ENCODE data around the gene CDH4. TPM values are rescaled to one million over a fixed set of nuclear protein-coding genes. Genes with fewer than 3 reads are reported as not detected.

The CDH4 gene
- total RNA-seq, 1 donor from 2014 or later: 12.1 TPM

DNA sequence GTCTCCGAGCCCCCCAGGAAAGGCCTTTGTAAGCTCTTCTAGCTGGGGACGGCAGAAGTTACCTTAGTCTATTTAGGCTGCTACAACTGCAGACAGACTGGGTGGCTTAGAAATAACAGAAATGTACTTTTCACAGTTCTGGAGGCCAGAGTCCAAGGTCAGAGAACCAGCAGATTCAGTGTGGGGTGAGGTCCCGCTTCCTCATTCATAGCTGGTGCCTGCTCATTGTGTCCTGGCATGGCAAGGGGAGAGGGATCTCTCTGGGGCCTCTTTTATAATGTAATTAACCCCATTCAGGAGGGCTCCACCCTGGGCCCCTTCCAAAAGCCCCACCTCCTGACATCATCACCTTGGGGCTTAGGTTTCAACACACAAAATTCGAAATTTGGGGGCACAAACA, 315.1 kb downstream of the CDH4 start:
- no peak for FAIRE-seq
- TF ChIP-seq, protein P1, sequence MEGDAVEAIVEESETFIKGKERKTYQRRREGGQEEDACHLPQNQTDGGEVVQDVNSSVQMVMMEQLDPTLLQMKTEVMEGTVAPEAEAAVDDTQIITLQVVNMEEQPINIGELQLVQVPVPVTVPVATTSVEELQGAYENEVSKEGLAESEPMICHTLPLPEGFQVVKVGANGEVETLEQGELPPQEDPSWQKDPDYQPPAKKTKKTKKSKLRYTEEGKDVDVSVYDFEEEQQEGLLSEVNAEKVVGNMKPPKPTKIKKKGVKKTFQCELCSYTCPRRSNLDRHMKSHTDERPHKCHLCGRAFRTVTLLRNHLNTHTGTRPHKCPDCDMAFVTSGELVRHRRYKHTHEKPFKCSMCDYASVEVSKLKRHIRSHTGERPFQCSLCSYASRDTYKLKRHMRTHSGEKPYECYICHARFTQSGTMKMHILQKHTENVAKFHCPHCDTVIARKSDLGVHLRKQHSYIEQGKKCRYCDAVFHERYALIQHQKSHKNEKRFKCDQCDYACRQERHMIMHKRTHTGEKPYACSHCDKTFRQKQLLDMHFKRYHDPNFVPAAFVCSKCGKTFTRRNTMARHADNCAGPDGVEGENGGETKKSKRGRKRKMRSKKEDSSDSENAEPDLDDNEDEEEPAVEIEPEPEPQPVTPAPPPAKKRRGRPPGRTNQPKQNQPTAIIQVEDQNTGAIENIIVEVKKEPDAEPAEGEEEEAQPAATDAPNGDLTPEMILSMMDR (IDR thresholded peaks at IDR 0.05; ENCODE audit: insufficient read depth, low read length, severe bottlenecking): no peak
- no peak overlapping the region for H3K4me3 ChIP-seq (ENCODE audit: low read depth, low read length)

DNA sequence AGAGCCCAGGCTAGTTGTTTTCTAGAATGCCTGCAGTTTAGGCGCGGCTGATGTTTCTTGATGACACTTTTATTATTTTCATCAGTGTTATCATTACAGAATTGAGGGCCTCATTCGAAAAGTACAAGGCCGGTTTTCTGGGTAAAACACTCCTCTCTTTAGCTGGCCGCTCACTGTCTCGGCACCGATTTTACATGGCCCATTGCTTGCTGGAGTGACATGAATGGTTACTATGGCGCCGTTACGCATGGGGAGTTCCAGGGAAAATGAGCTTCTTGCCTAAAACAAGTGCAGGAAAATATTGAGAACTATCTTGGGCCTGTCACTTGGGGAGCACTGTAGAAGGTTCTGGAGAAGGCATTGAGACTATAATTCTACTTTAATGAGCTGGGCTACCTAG, 317.8 kb downstream of the CDH4 start:
- FAIRE-seq (no peak), DNase-seq (ENCODE audit: low read depth) (no peak)
- no peak overlapping the region for H3K4me3 ChIP-seq (ENCODE audit: low read depth, low read length)
- TF ChIP-seq, protein P1 (IDR thresholded peaks at IDR 0.05; ENCODE audit: insufficient read depth, low read length, severe bottlenecking): no peak
- no peaks in the 10 kb centered on the region for H3K27me3 ChIP-seq (ENCODE audit: control insufficient read depth, insufficient read depth, low read length)
- no peaks in the 10 kb centered on the region for H3K36me3 ChIP-seq (ENCODE audit: control insufficient read depth, insufficient read depth, low read length)

More for the DNA sequence above, 315.1 kb downstream of the CDH4 start:
- H3K27me3 ChIP-seq (ENCODE audit: control insufficient read depth, insufficient read depth, low read length): no peaks in the 10 kb centered on the region
- no peak for DNase-seq (ENCODE audit: low read depth)
- H3K36me3 ChIP-seq (ENCODE audit: control insufficient read depth, insufficient read depth, low read length): no peaks in the 10 kb centered on the region

DNA sequence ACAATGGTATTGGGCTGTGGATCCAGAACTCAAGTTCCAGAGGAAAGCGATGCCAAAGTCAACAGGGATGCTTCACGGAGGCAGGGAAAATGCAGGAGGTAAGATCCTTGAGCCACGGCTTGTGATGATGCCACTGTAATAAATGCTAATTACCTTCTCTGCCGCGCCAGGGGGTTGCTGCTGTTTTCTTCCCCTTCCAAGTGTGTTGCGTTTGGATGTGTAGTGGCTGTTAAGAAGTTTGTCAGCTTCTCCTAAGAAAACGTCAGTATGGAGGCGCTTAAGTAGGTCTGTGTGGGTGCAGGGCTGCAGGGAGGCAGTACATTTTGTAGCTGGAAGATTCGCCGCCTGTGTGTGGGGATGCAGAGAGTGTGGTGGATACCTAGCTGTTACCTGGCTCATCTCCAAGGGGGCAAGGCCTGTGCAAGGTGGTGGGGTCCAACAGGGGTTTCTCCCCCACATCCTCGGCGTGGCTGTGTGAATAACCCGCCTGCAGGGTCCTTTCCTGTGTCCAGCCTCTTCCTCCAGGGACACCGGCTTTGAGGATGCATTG, 318.7 kb downstream of the CDH4 start:
- TF ChIP-seq, protein P1 (IDR thresholded peaks at IDR 0.05; ENCODE audit: insufficient read depth, low read length, severe bottlenecking): no peak
- FAIRE-seq: no peak
- H3K27me3 ChIP-seq (ENCODE audit: control insufficient read depth, insufficient read depth, low read length): no peaks in the 10 kb centered on the region

DNA sequence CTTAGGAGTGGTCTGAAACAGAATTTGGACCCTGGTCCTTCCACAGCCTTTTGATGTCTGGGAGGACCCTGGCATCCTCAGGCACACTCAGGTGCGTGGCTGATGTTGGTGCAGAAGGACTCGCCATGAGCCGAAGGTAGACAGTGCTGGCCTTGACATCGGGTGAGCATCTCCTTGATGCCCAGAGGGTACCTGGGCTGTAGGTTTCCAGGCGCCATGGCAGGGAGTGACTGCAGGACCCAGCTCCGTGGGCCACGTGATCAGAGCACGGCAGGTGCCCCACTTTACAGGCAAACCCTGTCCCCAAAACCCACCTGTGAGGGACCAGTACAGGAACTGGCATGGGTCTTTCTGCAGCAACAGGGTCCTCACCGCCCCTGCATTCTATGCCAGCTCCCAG, 319.2 kb downstream of the CDH4 start:
- FAIRE-seq (no peak), DNase-seq (ENCODE audit: low read depth) (no peak)
- Histone ChIP-seq H3K27me3 (ENCODE audit: control insufficient read depth, insufficient read depth, low read length) (no peaks in the 10 kb centered on the region), H3K36me3 (ENCODE audit: control insufficient read depth, insufficient read depth, low read length) (no peaks in the 10 kb centered on the region), H3K4me3 (ENCODE audit: low read depth, low read length) (no peak overlapping the region)
- TF ChIP-seq, protein P1 (IDR thresholded peaks at IDR 0.05; ENCODE audit: insufficient read depth, low read length, severe bottlenecking): no peak

More for the DNA sequence above, 318.7 kb downstream of the CDH4 start:
- Histone ChIP-seq H3K36me3 (ENCODE audit: control insufficient read depth, insufficient read depth, low read length) (no peaks in the 10 kb centered on the region), H3K4me3 (ENCODE audit: low read depth, low read length) (no peak overlapping the region)
- no peak for DNase-seq (ENCODE audit: low read depth)

DNA sequence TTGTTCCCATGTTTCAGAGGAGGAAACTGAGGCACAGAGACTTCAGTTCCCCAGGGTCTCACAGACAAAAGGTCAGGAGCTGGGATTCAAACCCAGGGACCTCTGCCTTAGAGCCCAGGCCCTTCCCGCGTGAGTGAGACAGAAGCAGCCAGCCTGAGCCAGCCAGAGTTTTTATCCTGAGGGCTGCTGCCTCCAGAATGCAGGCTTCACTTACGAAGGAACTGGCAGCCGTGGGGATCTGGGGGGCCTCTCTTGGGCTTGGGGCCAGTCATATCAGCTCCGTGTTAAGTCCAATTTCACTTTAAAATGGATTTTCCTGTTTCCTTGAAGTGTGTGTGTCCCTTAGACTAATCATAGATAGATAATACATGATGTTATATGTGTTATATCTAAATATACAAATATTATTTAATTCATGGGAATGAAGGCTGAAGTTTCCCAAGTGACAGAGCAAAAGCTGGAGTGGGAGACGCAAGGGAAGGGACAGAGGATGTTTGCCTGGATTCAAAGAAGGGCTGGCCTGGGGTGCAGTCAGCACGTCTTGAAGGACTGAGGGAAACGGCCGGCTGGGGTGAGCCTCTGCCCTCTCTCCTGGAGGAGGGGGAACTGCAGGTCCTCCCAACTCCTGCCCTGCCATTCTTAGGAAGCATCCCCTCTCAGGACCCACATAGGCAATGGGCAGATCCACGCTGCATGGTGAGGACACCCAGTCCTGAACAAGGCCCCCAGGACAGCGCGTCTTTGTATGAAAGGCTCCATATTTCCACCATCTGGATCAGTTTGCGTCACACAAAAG, 320.1 kb downstream of the CDH4 start:
- Histone ChIP-seq H3K4me3 (ENCODE audit: low read depth, low read length) (no peak overlapping the region), H3K27me3 (ENCODE audit: control insufficient read depth, insufficient read depth, low read length) (no peaks in the 10 kb centered on the region), H3K36me3 (ENCODE audit: control insufficient read depth, insufficient read depth, low read length) (no peaks in the 10 kb centered on the region)
- DNase-seq (ENCODE audit: low read depth) (no peak), FAIRE-seq (no peak)
- TF ChIP-seq, protein P1 (IDR thresholded peaks at IDR 0.05; ENCODE audit: insufficient read depth, low read length, severe bottlenecking): no peak
